ENCODE measurements around the gene BACH1. TPM values are rescaled to one million over a fixed set of nuclear protein-coding genes. Genes with fewer than 3 reads are reported as not detected.
A peak's percentile ranks its signal among the peaks of the same experiment; 100 is the strongest.
"Not testable (repeated sequence)": the region's sequence is repeated elsewhere in the genome, so short reads cannot be mapped to it uniquely, and the experiment has no call there.

The BACH1 gene
- total RNA-seq, 1 donor = 112 TPM

GRCh38 chr21:29350246-29350779, 51.6 kb downstream of the BACH1 start:
- DNase-seq (ENCODE audit: low read depth) = no peak

GRCh38 chr21:29351691-29352090, 53.0 kb downstream of the BACH1 start:
- TF ChIP-seq CTCF (IDR thresholded peaks at IDR 0.05; ENCODE audit: insufficient read depth, low read depth, low read length) = no peak
- H3K4me3 ChIP-seq (ENCODE audit: low read depth, low read length) = no peak overlapping the region
- DNase-seq (ENCODE audit: low read depth) = peak; percentile 88

More at GRCh38 chr21:29350246-29350779, 51.6 kb downstream of the BACH1 start:
- no peak overlapping the region for H3K4me3 ChIP-seq (ENCODE audit: low read depth, low read length)
- TF ChIP-seq CTCF (IDR thresholded peaks at IDR 0.05; ENCODE audit: insufficient read depth, low read depth, low read length) = no peak

GRCh38 chr21:29355043-29355710, 56.5 kb downstream of the BACH1 start:
- not testable (repeated sequence) for DNase-seq (ENCODE audit: low read depth); H3K4me3 ChIP-seq (ENCODE audit: low read depth, low read length)

DNA sequence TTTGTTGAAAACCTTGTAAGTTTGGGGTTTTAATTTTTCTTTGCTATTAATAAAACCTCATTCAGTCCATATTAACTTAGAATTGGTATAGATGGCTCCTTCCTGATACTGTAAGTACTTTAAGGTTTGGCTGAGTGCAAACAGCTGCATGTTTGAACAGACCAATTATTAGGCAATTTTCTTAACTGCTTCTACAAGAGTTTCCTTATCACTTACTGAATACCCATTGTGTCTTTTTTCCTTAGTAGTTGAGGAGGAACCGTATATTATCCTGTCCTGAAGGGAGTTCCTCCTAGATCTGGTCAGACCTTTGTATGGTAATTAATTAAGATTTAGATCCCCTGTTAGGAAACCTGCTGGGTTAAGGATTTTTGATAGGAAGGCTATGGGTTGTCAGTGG, 57.6 kb downstream of the BACH1 start:
- not testable (repeated sequence) for H3K4me3 ChIP-seq (ENCODE audit: low read depth, low read length); DNase-seq (ENCODE audit: low read depth)

DNA sequence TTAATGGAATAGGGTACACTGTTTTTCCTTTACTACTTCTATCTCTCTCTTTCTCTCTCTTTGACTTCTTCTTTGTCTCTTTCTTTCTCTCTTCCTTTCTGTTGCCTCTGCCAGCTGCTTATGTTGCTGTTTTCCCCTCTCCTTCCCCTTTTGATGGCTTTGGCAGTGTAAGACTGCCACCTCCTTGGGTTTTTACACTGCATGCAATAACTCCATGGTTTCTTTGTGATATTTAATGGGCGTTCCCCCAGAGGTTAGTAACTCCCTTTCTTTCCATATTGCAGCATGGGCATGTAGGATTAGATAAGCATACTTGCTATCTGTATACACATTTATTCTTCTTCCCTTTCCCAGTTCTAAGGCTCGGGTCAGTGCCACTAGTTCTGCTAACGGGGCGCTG, 58.1 kb downstream of the BACH1 start:
- H3K4me3 ChIP-seq (ENCODE audit: low read depth, low read length); DNase-seq (ENCODE audit: low read depth): not testable (repeated sequence)

GRCh38 chr21:29359718-29360117, 61.0 kb downstream of the BACH1 start:
- DNase-seq (ENCODE audit: low read depth) = no peak
- TF ChIP-seq CTCF (IDR thresholded peaks at IDR 0.05; ENCODE audit: insufficient read depth, low read depth, low read length) = no peak
- H3K4me3 ChIP-seq (ENCODE audit: low read depth, low read length) = no peak overlapping the region

GRCh38 chr21:29360799-29361765, 62.4 kb downstream of the BACH1 start:
- TF ChIP-seq CTCF (IDR thresholded peaks at IDR 0.05; ENCODE audit: insufficient read depth, low read depth, low read length) = peak; percentile 16
- H3K4me3 ChIP-seq (ENCODE audit: low read depth, low read length) = no peak overlapping the region
- DNase-seq (ENCODE audit: low read depth) = no peak

- DNase-seq (ENCODE audit: low read depth) = no peak
- TF ChIP-seq CTCF (IDR thresholded peaks at IDR 0.05; ENCODE audit: insufficient read depth, low read depth, low read length) = no peak
- no peak overlapping the region for H3K4me3 ChIP-seq (ENCODE audit: low read depth, low read length)
Measured at GRCh38 chr21:29362758-29363157, 64.0 kb downstream of the BACH1 start.

All from fibroblast of villous mesenchyme (primary cell).